GM06990 (cell line): ENCODE results near the gene CFAP57.

Experiments used
- DNase-seq: peaks from one replicate; pipeline ENCODE4 v3.0.0-alpha.2; 2011; ENCODE audit not compliant: insufficient read length; ENCODE audit errors: extremely low read depth
- H3K27me3 ChIP-seq: replicated peaks from 2 replicates; pipeline ENCODE4 v1.6.0; 2011; ENCODE audit warnings: low read length; ENCODE audit not compliant: control insufficient read depth, insufficient read depth
- H3K36me3 ChIP-seq: 2 replicates; pipeline ENCODE4 v1.5.1; 2011; ENCODE audit warnings: low read length; ENCODE audit not compliant: control insufficient read depth, insufficient read depth
- H3K4me3 ChIP-seq: replicated peaks from 2 replicates; pipeline ENCODE4 v1.5.1; 2011; ENCODE audit warnings: low read depth, mild to moderate bottlenecking, control low read depth, low read length
- CTCF ChIP-seq: IDR thresholded peaks from 2 replicates; pipeline ENCODE4 v1.5.1; 2011; ENCODE audit warnings: low read length, control low read depth, mild to moderate bottlenecking, inconsistent platforms; ENCODE audit not compliant: insufficient read depth, poor library complexity, severe bottlenecking

Gene CFAP57

GRCh38 chr1:43250351-43250761 is 78.2 kb downstream of the CFAP57 start:
- H3K4me3 ChIP-seq, result no peak overlapping the region
- no peak for TF ChIP-seq CTCF
- no peak for DNase-seq
- H3K36me3 ChIP-seq, result no peaks in the 10 kb centered on the region; the same call in 1 of the 2 replicates
- no peaks in the 10 kb centered on the region for H3K27me3 ChIP-seq

- no peaks in the 10 kb centered on the region for H3K27me3 ChIP-seq
- no peak overlapping the region for H3K4me3 ChIP-seq
- DNase-seq, result no peak
- no peaks in the 10 kb centered on the region; the same call in 1 of the 2 replicates for H3K36me3 ChIP-seq
- no peak for TF ChIP-seq CTCF
These were observed 78.9 kb downstream of the CFAP57 start for GRCh38 chr1:43251024-43251423.

GRCh38 chr1:43252225-43252624 is 80.1 kb downstream of the CFAP57 start:
- TF ChIP-seq CTCF, result no peak
- Histone ChIP-seq H3K36me3 (no peaks in the 10 kb centered on the region; the same call in 1 of the 2 replicates), H3K27me3 (no peaks in the 10 kb centered on the region), H3K4me3 (no peak overlapping the region)
- no peak for DNase-seq

GRCh38 chr1:43253173-43253572 is 81.0 kb downstream of the CFAP57 start:
- Histone ChIP-seq H3K4me3 (no peak overlapping the region), H3K27me3 (no peaks in the 10 kb centered on the region), H3K36me3 (no peaks in the 10 kb centered on the region; the same call in 1 of the 2 replicates)
- TF ChIP-seq CTCF, result no peak
- no peak for DNase-seq

- H3K27me3 ChIP-seq, result no peaks in the 10 kb centered on the region
- TF ChIP-seq CTCF, result no peak
These were observed 81.7 kb downstream of the CFAP57 start for GRCh38 chr1:43253876-43254275.

GRCh38 chr1:43255438-43256210 is 83.5 kb downstream of the CFAP57 start:
- TF ChIP-seq CTCF, result no peak

More at GRCh38 chr1:43253876-43254275, 81.7 kb downstream of the CFAP57 start:
- DNase-seq, result no peak
- no peaks in the 10 kb centered on the region; the same call in 1 of the 2 replicates for H3K36me3 ChIP-seq
- H3K4me3 ChIP-seq, result no peak overlapping the region

More at GRCh38 chr1:43255438-43256210, 83.5 kb downstream of the CFAP57 start:
- Histone ChIP-seq H3K4me3 (no peak overlapping the region), H3K36me3 (no peaks in the 10 kb centered on the region; the same call in 1 of the 2 replicates), H3K27me3 (no peaks in the 10 kb centered on the region)
- no peak for DNase-seq
